Stomach (tissue), 9 donors: Measurements from ENCODE around the gene CHAT. TPM values are rescaled to one million over a fixed set of nuclear protein-coding genes. Genes with fewer than 3 reads are reported as not detected.

ENCODE experiments used
- DNase-seq, 2 donors: peaks; one replicate each; pipeline versions ENCODE4 v3.0.0 to v3.0.0-alpha.2; 2013 to 2019
- H3K27ac ChIP-seq, 5 donors: fragments of 200-600 bp in 4 of 5; sonication (generic) in 4 of 5; one replicate each; pipeline ENCODE4 v1.5.1; 2013 to 2019; ENCODE audit warnings: mild to moderate bottlenecking in 1 of 5, moderate library complexity in 1 of 5
- H3K27me3 ChIP-seq, 3 donors: fragments of 200-600 bp; sonication (generic); one replicate each; pipeline ENCODE4 v1.5.1; 2017 to 2019; ENCODE audit warnings: mixed run types in 1 of 3
- H3K36me3 ChIP-seq, 4 donors: fragments of 200-600 bp; sonication (generic); 1 replicate in 3 of 4; 2 replicates in 1 of 4; pipeline ENCODE4 v1.5.1; 2016 to 2019
- H3K4me1 ChIP-seq, 4 donors: fragments of 200-600 bp; sonication (generic); one replicate each; pipeline ENCODE4 v1.5.1; 2016 to 2019
- H3K4me3 ChIP-seq, 4 donors: fragments of 200-600 bp; sonication (generic) in 3 of 4; one replicate each; pipeline ENCODE4 v1.5.1; 2016 to 2019; ENCODE audit warnings: mild to moderate bottlenecking in 1 of 4
- H3K9me3 ChIP-seq, 4 donors: fragments of 200-600 bp; sonication (generic); one replicate each; pipeline ENCODE4 v1.5.1; 2016 to 2019
- CTCF ChIP-seq, 7 experiments: fragments of 450-650 bp in 4 of 7; fragments of 200-600 bp in 3 of 7; sonication (generic) in 3 of 7; IDR thresholded peaks; one replicate each; pipeline ENCODE4 v1.5.1; 2016 to 2019; ENCODE audit warnings: antibody characterized with exemption in 7 of 7, control low read depth in 2 of 7, mild to moderate bottlenecking in 1 of 7
- EP300 ChIP-seq: sonication (generic); formaldehyde crosslinking; IDR thresholded peaks from one replicate; pipeline ENCODE4 v1.6.1; 2017; ENCODE audit warnings: antibody characterized with exemption
- POLR2A ChIP-seq, 4 donors: fragments of 450-650 bp; IDR thresholded peaks; one replicate each; pipeline ENCODE4 v1.6.1; 2016; ENCODE audit warnings: antibody characterized with exemption in 4 of 4, control low read depth in 2 of 4, mild to moderate bottlenecking in 1 of 4, moderate library complexity in 1 of 4
- POLR2AphosphoS5 ChIP-seq, 3 donors: sonication (generic); formaldehyde crosslinking; IDR thresholded peaks; one replicate each; pipeline ENCODE4 v1.6.1; 2016; ENCODE audit warnings: antibody characterized with exemption in 3 of 3
- whole genome bisulfite sequencing, 5 donors: extraction: QIAGEN DNeasy Blood & Tissue Kit in 3 of 5; methylation state at CpG; one replicate each; pipeline versions ENCODE4 v1.1.5 to v1.1.7; 2013 to 2018; 5-methylcytosine and 5-hydroxymethylcytosine counted together
- intact Hi-C: fragments of 100-400 bp; cut with DNase I; formaldehyde crosslinking; loops from one replicate; pipeline ENCODE4 v1.15.1; 2023; ENCODE audit warnings: low total_unique reads
- polyA plus RNA-seq, 3 donors: library from polyadenylated mRNA; stranded (reverse); fragments of 200-250 nt; gene quantifications; one replicate each; pipeline ENCODE4 v1.2.3, GENCODE V29; 2013
- total RNA-seq, 5 donors: library from RNA; depleted of rRNA; stranded (reverse); fragments of >200 nt; gene quantifications; one replicate each; pipeline versions ENCODE4 v1.1.0 to v1.2.3, GENCODE V29; 2014 to 2016
- donor health status: healthy with polysubstance abuse.
- donor health status: Bipolar disorder and iron deficiency.
- donor health status: healthy.

CHAT gene
- total and polyA plus RNA-seq, 8 donors, result 8.7 TPM; not detected in 7

GRCh38 chr10:49661140-49661856 is 47.5 kb downstream of the CHAT start:
- peaks cover 0 to 15% (median 0%) of the 10 kb centered on the region in 3 donors for H3K27me3 ChIP-seq
- no peaks in the 10 kb centered on the region for H3K36me3 ChIP-seq
- intact Hi-C loops, result no loop called here
- H3K9me3 ChIP-seq, result peaks cover 0 to 27% (median 18%) of the 10 kb centered on the region in 4 donors
- DNase-seq, result no peak
- WGBS, 5 donors, result 49 to 59% (median 53%) methylated on average over 8 of the region's 8 CpGs
- TF ChIP-seq POLR2A (IDR thresholded peaks at IDR 0.05) (no peak), EP300 (no peak), CTCF (IDR thresholded peaks at IDR 0.05) (no peak), POLR2AphosphoS5 (IDR thresholded peaks at IDR 0.05) (no peak)
- no peaks in the 10 kb centered on the region for H3K4me1 ChIP-seq
- no peak overlapping the region for H3K27ac ChIP-seq
- no peak overlapping the region for H3K4me3 ChIP-seq

GRCh38 chr10:49662169-49662830 is 48.5 kb downstream of the CHAT start:
- Histone ChIP-seq H3K9me3 (peaks cover 0 to 27% (median 18%) of the 10 kb centered on the region in 4 donors), H3K27me3 (peaks cover 0 to 16% (median 0%) of the 10 kb centered on the region in 3 donors), H3K36me3 (no peaks in the 10 kb centered on the region), H3K4me3 (no peak overlapping the region), H3K4me1 (no peaks in the 10 kb centered on the region), H3K27ac (no peak overlapping the region)
- WGBS, 5 donors, result 88 to 93% (median 89%) methylated on average over 14 to 15 of the region's 15 CpGs
- DNase-seq, result no peak
- no peak for TF ChIP-seq EP300
- TF ChIP-seq POLR2AphosphoS5 (IDR thresholded peaks at IDR 0.05), result no peak
- no peak for TF ChIP-seq CTCF (IDR thresholded peaks at IDR 0.05)
- no peak for TF ChIP-seq POLR2A (IDR thresholded peaks at IDR 0.05)
- intact Hi-C loops, result no loop called here

- 64 to 77% (median 73%) methylated on average over 6 of the region's 6 CpGs for WGBS, 5 donors
- intact Hi-C loops, result no loop called here
- H3K27ac ChIP-seq, result no peak overlapping the region
- H3K27me3 ChIP-seq, result peaks cover 0 to 17% (median 0%) of the 10 kb centered on the region in 3 donors
- no peaks in the 10 kb centered on the region for H3K36me3 ChIP-seq
- no peak for DNase-seq
- TF ChIP-seq POLR2A (IDR thresholded peaks at IDR 0.05) (no peak), EP300 (no peak), POLR2AphosphoS5 (IDR thresholded peaks at IDR 0.05) (no peak), CTCF (IDR thresholded peaks at IDR 0.05) (no peak)
- H3K4me1 ChIP-seq, result no peaks in the 10 kb centered on the region
- H3K4me3 ChIP-seq, result no peak overlapping the region
- peaks cover 0 to 20% (median 15%) of the 10 kb centered on the region in 4 donors for H3K9me3 ChIP-seq
Measured at GRCh38 chr10:49663596-49663995, 49.8 kb downstream of the CHAT start.

GRCh38 chr10:49664006-49664841 is 50.4 kb downstream of the CHAT start:
- peaks cover 0 to 23% (median 0%) of the 10 kb centered on the region in 3 donors for H3K27me3 ChIP-seq
- intact Hi-C loops, result no loop called here
- 77 to 85% (median 84%) methylated on average over 7 of the region's 7 CpGs for WGBS, 5 donors
- no peaks in the 10 kb centered on the region for H3K36me3 ChIP-seq
- TF ChIP-seq POLR2A (IDR thresholded peaks at IDR 0.05) (no peak), POLR2AphosphoS5 (IDR thresholded peaks at IDR 0.05) (no peak), CTCF (IDR thresholded peaks at IDR 0.05) (no peak)
- no peak for DNase-seq
- H3K27ac ChIP-seq, result no peak overlapping the region
- H3K4me1 ChIP-seq, result no peaks in the 10 kb centered on the region
- peaks cover 0 to 13% (median 11%) of the 10 kb centered on the region in 4 donors for H3K9me3 ChIP-seq
- no peak overlapping the region for H3K4me3 ChIP-seq
